SK-N-SH (cell line): ENCODE data around the gene NPTX1. TPM values are rescaled to one million over a fixed set of nuclear protein-coding genes. Genes with fewer than 3 reads are reported as not detected.

ENCODE experiments used
- CTCF ChIA-PET: fragments of 300-600, 350-600 bp; formaldehyde crosslinking; extraction: SDS; loops from one replicate; lab custom pipeline; 2021; lab: Yijun Ruan, JAX
- POLR2A ChIA-PET: fragments of 350-600 bp; sonication (Branson Sonifier 250); formaldehyde crosslinking; extraction: SDS; loops from one replicate; lab custom pipeline; 2020; ENCODE audit warnings: antibody characterized with exemption, inconsistent platforms; lab: Yijun Ruan, JAX
- DNase-seq: peaks from one replicate; pipeline ENCODE4 v3.0.0; 2012
- H2AFZ ChIP-seq: fragments of 200-600 bp; sonication (generic); 2 replicates; pipeline ENCODE4 v1.8.1; 2016; ENCODE audit warnings: antibody characterized with exemption, mild to moderate bottlenecking, low read depth
- H3F3A ChIP-seq: fragments of 200-600 bp; sonication (generic); replicated peaks from 2 replicates; pipeline ENCODE3; 2016; ENCODE audit warnings: antibody characterized with exemption, mild to moderate bottlenecking; ENCODE audit not compliant: insufficient read depth
- H3K27ac ChIP-seq, 2 experiments: fragments of 200-500 bp in 1 of 2; fragments of 200-600 bp in 1 of 2; sonication (Bioruptor generic) in 1 of 2; sonication (generic), shearing (Covaris generic) in 1 of 2; 2 replicates each; pipeline versions ENCODE4 v1.5.1 to v1.6.1; 2014 to 2016; ENCODE audit warnings: low read depth in 2 of 2, inconsistent platforms in 1 of 2, low read length in 1 of 2, mild to moderate bottlenecking in 1 of 2, mixed read lengths in 1 of 2
- H3K27me3 ChIP-seq: fragments of 200-600 bp; sonication (generic), shearing (Covaris generic); 2 replicates; pipeline ENCODE4 v1.6.1; 2016; ENCODE audit warnings: mixed run types; ENCODE audit not compliant: insufficient read depth
- H3K36me3 ChIP-seq, 2 experiments: fragments of 200-500 bp in 1 of 2; fragments of 200-600 bp in 1 of 2; sonication (Bioruptor generic) in 1 of 2; sonication (generic) in 1 of 2; replicated peaks in 1 of 2; 2 replicates each; pipeline versions ENCODE3 to v1.5.1; 2014 to 2016; ENCODE audit warnings: low read length in 1 of 2, mild to moderate bottlenecking in 1 of 2; ENCODE audit not compliant: insufficient read depth in 2 of 2, control insufficient read depth in 1 of 2
- H3K4me1 ChIP-seq, 2 experiments: fragments of 200-500 bp in 1 of 2; fragments of 200-600 bp in 1 of 2; sonication (Bioruptor generic) in 1 of 2; sonication (generic), shearing (Covaris generic) in 1 of 2; 2 replicates each; pipeline versions ENCODE4 v1.5.1 to v1.6.1; 2014 to 2016; ENCODE audit warnings: low read depth in 1 of 2, low read length in 1 of 2, mixed run types in 1 of 2; ENCODE audit not compliant: insufficient read depth in 2 of 2, control insufficient read depth in 1 of 2
- H3K4me2 ChIP-seq: fragments of 200-600 bp; sonication (generic), shearing (Covaris generic); 2 replicates; pipeline ENCODE4 v1.6.1; 2017; ENCODE audit warnings: mixed run types
- H3K4me3 ChIP-seq, 2 experiments: fragments of 200-500 bp in 1 of 2; fragments of 200-600 bp in 1 of 2; sonication (Bioruptor generic) in 1 of 2; sonication (generic), shearing (Covaris generic) in 1 of 2; 2 replicates each; pipeline versions ENCODE4 v1.5.1 to v1.8.1; 2014 to 2016; ENCODE audit warnings: low read depth in 2 of 2, inconsistent platforms in 1 of 2, low read length in 1 of 2, mild to moderate bottlenecking in 1 of 2, mixed read lengths in 1 of 2, moderate library complexity in 1 of 2
- H3K79me2 ChIP-seq: fragments of 200-600 bp; sonication (generic); 2 replicates; pipeline ENCODE4 v1.8.1; 2017; ENCODE audit warnings: mild to moderate bottlenecking; ENCODE audit not compliant: insufficient read depth
- H3K9ac ChIP-seq: fragments of 200-600 bp; sonication (generic); 2 replicates; pipeline ENCODE4 v1.6.1; 2017; ENCODE audit warnings: mixed run types
- H3K9me2 ChIP-seq: fragments of 200-600 bp; sonication (generic); 2 replicates; pipeline ENCODE4 v1.6.1; 2017; ENCODE audit warnings: mixed run types
- H3K9me3 ChIP-seq: fragments of 200-600 bp; sonication (generic); 2 replicates; pipeline ENCODE4 v1.6.1; 2017; ENCODE audit warnings: mixed run types, mild to moderate bottlenecking, moderate library complexity
- H4K20me1 ChIP-seq: fragments of 200-600 bp; sonication (generic); 2 replicates; pipeline ENCODE4 v1.6.1; 2017; ENCODE audit warnings: mild to moderate bottlenecking, mixed run types; ENCODE audit not compliant: insufficient read depth
- FOSL2 ChIP-seq: IDR thresholded peaks from 2 replicates; pipeline ENCODE4 v1.4.0; 2012; ENCODE audit warnings: low read depth, mild to moderate bottlenecking, moderate library complexity, borderline replicate concordance
- FOXJ3 ChIP-seq: sonication (generic); formaldehyde crosslinking; IDR thresholded peaks from 2 replicates; pipeline ENCODE4 v1.5.1; 2020; ENCODE audit warnings: mild to moderate bottlenecking, missing genetic modification reagents
- FOXM1 ChIP-seq: IDR thresholded peaks from 2 replicates; pipeline ENCODE4 v1.4.0; 2012; ENCODE audit warnings: low read depth, mild to moderate bottlenecking
- GABPA ChIP-seq: IDR thresholded peaks from 2 replicates; pipeline ENCODE4 v1.4.0; 2012; ENCODE audit warnings: low read depth, mild to moderate bottlenecking
- JUND ChIP-seq: IDR thresholded peaks from 2 replicates; pipeline ENCODE4 v1.4.0; 2012
- MEF2A ChIP-seq: IDR thresholded peaks from 2 replicates; pipeline ENCODE4 v1.4.0; 2012; ENCODE audit warnings: low read depth, borderline replicate concordance
- MXI1 ChIP-seq: IDR thresholded peaks from 2 replicates; pipeline ENCODE4 v1.6.1; 2012; ENCODE audit warnings: mild to moderate bottlenecking, low read depth, low read length, improper control_type of control experiment
- NFIC ChIP-seq: IDR thresholded peaks from 2 replicates; pipeline ENCODE4 v1.4.0; 2012; ENCODE audit warnings: borderline replicate concordance
- RAD21 ChIP-seq: IDR thresholded peaks from 2 replicates; pipeline ENCODE4 v1.6.1; 2012; ENCODE audit warnings: mild to moderate bottlenecking, low read length
- RCOR1 ChIP-seq: fragments of 150-350 bp; IDR thresholded peaks from 2 replicates; pipeline ENCODE4 v1.6.1; 2017; ENCODE audit warnings: antibody characterized with exemption, low read length
- RFX5 ChIP-seq: IDR thresholded peaks from 2 replicates; pipeline ENCODE4 v1.6.1; 2012; ENCODE audit warnings: mild to moderate bottlenecking, improper control_type of control experiment, low read length
- RXRA ChIP-seq: IDR thresholded peaks from 2 replicates; pipeline ENCODE4 v1.4.0; 2012; ENCODE audit warnings: low read depth, mild to moderate bottlenecking, borderline replicate concordance
- SIN3A ChIP-seq: IDR thresholded peaks from 2 replicates; pipeline ENCODE4 v1.6.1; 2012; ENCODE audit warnings: low read depth, mild to moderate bottlenecking, low read length, moderate library complexity, borderline replicate concordance
- SMC3 ChIP-seq: IDR thresholded peaks from 2 replicates; pipeline ENCODE4 v1.6.1; 2012; ENCODE audit warnings: low read depth, low read length, improper control_type of control experiment
- TEAD4 ChIP-seq: IDR thresholded peaks from 2 replicates; pipeline ENCODE4 v1.4.0; 2012; ENCODE audit warnings: mild to moderate bottlenecking, borderline replicate concordance; ENCODE audit not compliant: insufficient read depth
- WGBS: methylation state at CpG from one replicate; pipeline ENCODE4 v1.1.6; 2017; ENCODE audit warnings: low lambda C conversion rate; 5-methylcytosine and 5-hydroxymethylcytosine counted together
- polyA plus RNA-seq, 3 experiments: library from polyadenylated mRNA; depleted of rRNA; stranded (reverse); fragments of >200 nt; gene quantifications; 2 replicates each; pipeline ENCODE4 v1.2.3, GENCODE V29; 2012
- TF ChIP-seq, protein P1 (sequence below): IDR thresholded peaks from 2 replicates; pipeline ENCODE4 v1.4.0; 2012; ENCODE audit warnings: low read depth, borderline replicate concordance
- TF ChIP-seq, protein P2 (sequence below): IDR thresholded peaks from 2 replicates; pipeline ENCODE4; 2012
- TF ChIP-seq, protein P3 (sequence below): IDR thresholded peaks from 2 replicates; pipeline ENCODE4 v1.4.0; 2012; ENCODE audit warnings: low read depth

NPTX1 gene
- polyA plus RNA-seq, 1 of the 3 experiments (the other 2 are of a cell fraction) = 0.05 TPM

DNA sequence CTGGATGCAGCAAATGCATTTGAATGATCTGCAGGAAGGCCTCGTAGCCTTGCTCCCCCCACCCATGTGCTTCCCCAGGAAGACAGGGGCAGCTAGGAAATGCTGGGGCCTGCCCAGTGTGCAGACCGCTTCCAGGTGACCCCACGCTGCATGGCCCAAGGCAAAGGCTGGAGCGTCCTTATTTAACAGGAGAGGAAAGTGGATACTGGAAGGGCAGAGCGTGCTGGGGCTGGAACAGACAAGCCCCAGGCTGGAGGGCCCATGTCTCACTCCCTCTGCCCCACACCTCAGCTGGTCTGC, 26.1 kb upstream of the NPTX1 start:
- H3K9me2 ChIP-seq = no peaks in the 10 kb centered on the region
- no peak for TF ChIP-seq GABPA
- TF ChIP-seq MEF2A = no peak
- no peak for TF ChIP-seq FOXM1
- no peak for TF ChIP-seq SIN3A
- no peak for TF ChIP-seq FOXJ3 (CRISPR knock-in tag)
- TF ChIP-seq, protein P1, sequence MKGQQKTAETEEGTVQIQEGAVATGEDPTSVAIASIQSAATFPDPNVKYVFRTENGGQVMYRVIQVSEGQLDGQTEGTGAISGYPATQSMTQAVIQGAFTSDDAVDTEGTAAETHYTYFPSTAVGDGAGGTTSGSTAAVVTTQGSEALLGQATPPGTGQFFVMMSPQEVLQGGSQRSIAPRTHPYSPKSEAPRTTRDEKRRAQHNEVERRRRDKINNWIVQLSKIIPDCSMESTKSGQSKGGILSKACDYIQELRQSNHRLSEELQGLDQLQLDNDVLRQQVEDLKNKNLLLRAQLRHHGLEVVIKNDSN = no peak
- TF ChIP-seq TEAD4 = no peak
- no peak for TF ChIP-seq MXI1
- TF ChIP-seq, protein P2, sequence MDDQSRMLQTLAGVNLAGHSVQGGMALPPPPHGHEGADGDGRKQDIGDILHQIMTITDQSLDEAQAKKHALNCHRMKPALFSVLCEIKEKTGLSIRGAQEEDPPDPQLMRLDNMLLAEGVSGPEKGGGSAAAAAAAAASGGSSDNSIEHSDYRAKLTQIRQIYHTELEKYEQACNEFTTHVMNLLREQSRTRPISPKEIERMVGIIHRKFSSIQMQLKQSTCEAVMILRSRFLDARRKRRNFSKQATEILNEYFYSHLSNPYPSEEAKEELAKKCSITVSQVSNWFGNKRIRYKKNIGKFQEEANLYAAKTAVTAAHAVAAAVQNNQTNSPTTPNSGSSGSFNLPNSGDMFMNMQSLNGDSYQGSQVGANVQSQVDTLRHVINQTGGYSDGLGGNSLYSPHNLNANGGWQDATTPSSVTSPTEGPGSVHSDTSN = no peak
- no peak for TF ChIP-seq FOSL2
- TF ChIP-seq SMC3 = no peak
- TF ChIP-seq RXRA = no peak
- TF ChIP-seq RCOR1 = no peak
- no peak for TF ChIP-seq RAD21
- no peak for TF ChIP-seq JUND
- TF ChIP-seq, protein P3, sequence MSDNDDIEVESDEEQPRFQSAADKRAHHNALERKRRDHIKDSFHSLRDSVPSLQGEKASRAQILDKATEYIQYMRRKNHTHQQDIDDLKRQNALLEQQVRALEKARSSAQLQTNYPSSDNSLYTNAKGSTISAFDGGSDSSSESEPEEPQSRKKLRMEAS = no peak
- no peak for TF ChIP-seq RFX5
- TF ChIP-seq NFIC = no peak
- no peaks in the 10 kb centered on the region for H3K27me3 ChIP-seq
- H3K4me3 ChIP-seq = no peak overlapping the region
- no peak overlapping the region for H2AFZ ChIP-seq
- H3K36me3 ChIP-seq = no peaks in the 10 kb centered on the region
- no peak overlapping the region for H3K27ac ChIP-seq
- H3K4me2 ChIP-seq = no peak overlapping the region
- H3K4me1 ChIP-seq = peaks cover 0 to 15% of the 10 kb centered on the region in 2 experiments; a peak in 1 of 4 replicates
- ChIA-PET POLR2A (no interaction called here), CTCF (no interaction called here)
- H3K9me3 ChIP-seq = no peaks in the 10 kb centered on the region
- no peaks in the 10 kb centered on the region for H3K79me2 ChIP-seq
- H3F3A ChIP-seq = peaks cover 10% of the 10 kb centered on the region
- no peaks in the 10 kb centered on the region for H4K20me1 ChIP-seq
- no peak for DNase-seq
- 58% methylated on average over 5 of the region's 5 CpGs for WGBS
- H3K9ac ChIP-seq = no peak overlapping the region
